BE2C (cell line): ENCODE data around the gene ZDHHC22.
A peak's percentile ranks its signal among the peaks of the same experiment; 100 is the strongest.

Experiments
- DNase-seq: peaks from one replicate; pipeline ENCODE4 v3.0.0-alpha.2; 2020
- H3K27me3 ChIP-seq: fragments of 250-450 bp; sonication (Bioruptor Pico); 2 replicates; pipeline ENCODE4 v1.5.1; 2020; ENCODE audit warnings: mild to moderate bottlenecking
- H3K36me3 ChIP-seq: fragments of 250-450 bp; sonication (Bioruptor Pico); 2 replicates; pipeline ENCODE4 v1.5.1; 2020; ENCODE audit warnings: mild to moderate bottlenecking
- H3K4me1 ChIP-seq: fragments of 250-450 bp; sonication (Bioruptor Pico); 2 replicates; pipeline ENCODE4 v1.5.1; 2020
- H3K4me3 ChIP-seq: 2 replicates; pipeline ENCODE4 v1.5.1; 2011; ENCODE audit warnings: low read depth, low read length
- H3K9me3 ChIP-seq: fragments of 250-450 bp; sonication (Bioruptor Pico); 2 replicates; pipeline ENCODE4 v1.5.1; 2020
- CTCF ChIP-seq: IDR thresholded peaks from 2 replicates; pipeline ENCODE4 v1.5.1; 2012; ENCODE audit warnings: mild to moderate bottlenecking, low read depth, low read length

The ZDHHC22 gene

GRCh38 chr14:77151918-77152588, 10.5 kb upstream of the ZDHHC22 start:
- Histone ChIP-seq H3K9me3 (no peaks in the 10 kb centered on the region), H3K27me3 (no peaks in the 10 kb centered on the region), H3K4me1 (no peaks in the 10 kb centered on the region), H3K36me3 (no peaks in the 10 kb centered on the region), H3K4me3 (no peak overlapping the region)
- TF ChIP-seq CTCF: peak; percentile 40
- DNase-seq: peak; percentile 23

GRCh38 chr14:77151245-77151644, 9.7 kb upstream of the ZDHHC22 start:
- H3K9me3 ChIP-seq: no peaks in the 10 kb centered on the region
- peak; percentile 88 for TF ChIP-seq CTCF
- H3K27me3 ChIP-seq: no peaks in the 10 kb centered on the region
- H3K4me3 ChIP-seq: no peak overlapping the region
- DNase-seq: peak; percentile 67
- no peaks in the 10 kb centered on the region for H3K4me1 ChIP-seq
- H3K36me3 ChIP-seq: no peaks in the 10 kb centered on the region

- Histone ChIP-seq H3K27me3 (no peaks in the 10 kb centered on the region), H3K4me3 (no peak overlapping the region), H3K36me3 (no peaks in the 10 kb centered on the region), H3K9me3 (no peaks in the 10 kb centered on the region), H3K4me1 (no peaks in the 10 kb centered on the region)
- DNase-seq: no peak
- TF ChIP-seq CTCF: no peak
Observed at GRCh38 chr14:77148510-77149231, 7.1 kb upstream of the ZDHHC22 start.

GRCh38 chr14:77145975-77146740, 4.6 kb upstream of the ZDHHC22 start:
- no peak for DNase-seq
- H3K4me3 ChIP-seq: no peak overlapping the region
- peaks cover 9% of the 10 kb centered on the region; the same call in 1 of the 2 replicates for H3K27me3 ChIP-seq
- TF ChIP-seq CTCF: no peak
- no peaks in the 10 kb centered on the region for H3K9me3 ChIP-seq
- H3K36me3 ChIP-seq: no peaks in the 10 kb centered on the region
- H3K4me1 ChIP-seq: peaks cover 2% of the 10 kb centered on the region; the same call in 1 of the 2 replicates

- DNase-seq: no peak
- Histone ChIP-seq H3K4me3 (no peak overlapping the region), H3K27me3 (peaks cover 18% of the 10 kb centered on the region), H3K9me3 (no peaks in the 10 kb centered on the region), H3K36me3 (no peaks in the 10 kb centered on the region), H3K4me1 (peaks cover 2% of the 10 kb centered on the region; the same call in 1 of the 2 replicates)
- no peak for TF ChIP-seq CTCF
Observed at GRCh38 chr14:77144412-77145115, 3.0 kb upstream of the ZDHHC22 start.
